ENCODE results near the gene IMPA2. TPM values are rescaled to one million over a fixed set of nuclear protein-coding genes. Genes with fewer than 3 reads are reported as not detected.

IMPA2 gene
- total and polyA plus RNA-seq, 2 of the 13 experiments (the other 11 are each of a cell fraction or from before 2014, with no cell fraction given): 37.8 to 71.8 TPM

DNA sequence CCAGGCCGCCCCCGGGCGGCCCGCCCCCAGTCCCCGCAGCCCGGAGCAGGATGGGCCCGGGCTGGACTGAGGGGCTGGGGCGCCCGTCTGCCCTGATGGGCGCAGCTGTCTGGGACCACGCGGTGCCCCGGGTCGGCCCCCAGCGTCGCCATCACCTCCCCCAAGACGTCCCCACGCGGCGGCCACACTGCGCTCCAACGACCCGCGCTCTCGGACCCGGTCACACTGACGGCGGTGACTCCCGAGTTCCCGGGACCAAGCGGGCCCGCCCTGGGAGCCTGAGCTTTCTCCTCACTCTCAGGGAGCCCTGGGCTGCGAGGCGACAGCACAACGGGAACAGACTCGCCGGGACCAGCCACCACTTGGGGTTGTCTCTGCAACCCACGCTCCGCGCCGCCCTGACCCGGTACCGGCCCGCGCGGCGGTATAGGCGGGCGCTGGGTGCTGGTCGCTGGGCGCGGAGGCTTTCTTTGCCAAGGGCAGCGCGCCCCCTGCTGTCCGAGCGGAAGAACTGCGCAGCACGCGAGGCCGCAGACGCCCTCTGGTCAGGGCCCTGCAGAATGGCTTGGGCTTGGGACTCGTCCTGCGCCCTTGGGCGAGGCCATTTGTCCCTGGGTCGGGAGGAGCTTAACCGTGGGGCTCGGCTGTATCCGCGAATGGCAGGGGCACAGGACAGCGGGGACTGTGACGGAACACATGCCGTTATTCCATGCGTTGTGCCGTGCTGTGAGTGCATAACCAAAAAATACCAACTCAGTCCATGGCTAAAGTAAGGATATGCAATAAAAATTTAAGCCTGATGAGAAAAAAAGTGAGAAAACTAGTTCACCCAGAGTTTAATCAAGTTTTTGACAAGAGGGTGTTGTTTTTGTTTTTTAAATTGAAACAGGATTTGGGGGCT, 57.6 kb downstream of the IMPA2 start (continued):
- TF ChIP-seq PHF5A (CRISPR knock-in tag; IDR thresholded peaks at IDR 0.05; ENCODE audit: low read depth, unreplicated experiment) (no peak), ZNF773 (CRISPR knock-in tag; IDR thresholded peaks at IDR 0.05; ENCODE audit: borderline replicate concordance) (no peak), ZNF430 (CRISPR knock-in tag; IDR thresholded peaks at IDR 0.05) (0 out of 2 replicates have a peak, but pooled peaks have one; percentile 62), ZMYM3 (CRISPR knock-in tag; IDR thresholded peaks at IDR 0.05) (peak; percentile 82), ZFP82 (CRISPR knock-in tag; IDR thresholded peaks at IDR 0.05; ENCODE audit: borderline replicate concordance) (no peak), THYN1 (CRISPR knock-in tag; IDR thresholded peaks at IDR 0.05; ENCODE audit: borderline replicate concordance, low read depth) (no peak), ZNF446 (CRISPR knock-in tag; IDR thresholded peaks at IDR 0.05) (peak; percentile 73; the same call in 1 of the 2 replicates), STAG1 (CRISPR knock-in tag; IDR thresholded peaks at IDR 0.05) (peak; percentile 99), HNF4A (CRISPR knock-in tag; IDR thresholded peaks at IDR 0.05) (0 out of 2 replicates have a peak, but pooled peaks have one; percentile 18), HOXA3 (CRISPR knock-in tag; IDR thresholded peaks at IDR 0.05) (peak; percentile 78), HMGA1 (CRISPR knock-in tag; conservative IDR thresholded peaks at IDR 0.05) (no peak), ZNF124 (CRISPR knock-in tag; IDR thresholded peaks at IDR 0.05) (0 out of 2 replicates have a peak, but pooled peaks have one; percentile 33), ZNF451 (CRISPR knock-in tag; IDR thresholded peaks at IDR 0.05) (peak; percentile 85; the same call in 1 of the 2 replicates)
- TF ChIP-seq, protein P1, sequence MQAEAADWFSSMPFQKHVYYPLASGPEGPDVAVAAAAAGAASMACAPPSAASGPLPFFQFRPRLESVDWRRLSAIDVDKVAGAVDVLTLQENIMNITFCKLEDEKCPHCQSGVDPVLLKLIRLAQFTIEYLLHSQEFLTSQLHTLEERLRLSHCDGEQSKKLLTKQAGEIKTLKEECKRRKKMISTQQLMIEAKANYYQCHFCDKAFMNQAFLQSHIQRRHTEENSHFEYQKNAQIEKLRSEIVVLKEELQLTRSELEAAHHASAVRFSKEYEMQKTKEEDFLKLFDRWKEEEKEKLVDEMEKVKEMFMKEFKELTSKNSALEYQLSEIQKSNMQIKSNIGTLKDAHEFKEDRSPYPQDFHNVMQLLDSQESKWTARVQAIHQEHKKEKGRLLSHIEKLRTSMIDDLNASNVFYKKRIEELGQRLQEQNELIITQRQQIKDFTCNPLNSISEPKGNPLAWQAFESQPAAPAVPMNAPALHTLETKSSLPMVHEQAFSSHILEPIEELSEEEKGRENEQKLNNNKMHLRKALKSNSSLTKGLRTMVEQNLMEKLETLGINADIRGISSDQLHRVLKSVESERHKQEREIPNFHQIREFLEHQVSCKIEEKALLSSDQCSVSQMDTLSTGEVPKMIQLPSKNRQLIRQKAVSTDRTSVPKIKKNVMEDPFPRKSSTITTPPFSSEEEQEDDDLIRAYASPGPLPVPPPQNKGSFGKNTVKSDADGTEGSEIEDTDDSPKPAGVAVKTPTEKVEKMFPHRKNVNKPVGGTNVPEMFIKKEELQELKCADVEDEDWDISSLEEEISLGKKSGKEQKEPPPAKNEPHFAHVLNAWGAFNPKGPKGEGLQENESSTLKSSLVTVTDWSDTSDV (CRISPR knock-in tag; IDR thresholded peaks at IDR 0.05): 0 out of 2 replicates have a peak, but pooled peaks have one; percentile 64
- TF ChIP-seq, protein P2, sequence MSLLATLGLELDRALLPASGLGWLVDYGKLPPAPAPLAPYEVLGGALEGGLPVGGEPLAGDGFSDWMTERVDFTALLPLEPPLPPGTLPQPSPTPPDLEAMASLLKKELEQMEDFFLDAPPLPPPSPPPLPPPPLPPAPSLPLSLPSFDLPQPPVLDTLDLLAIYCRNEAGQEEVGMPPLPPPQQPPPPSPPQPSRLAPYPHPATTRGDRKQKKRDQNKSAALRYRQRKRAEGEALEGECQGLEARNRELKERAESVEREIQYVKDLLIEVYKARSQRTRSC (CRISPR knock-in tag; IDR thresholded peaks at IDR 0.05; ENCODE audit: low read depth): 0 out of 2 replicates have a peak, but pooled peaks have one; percentile 63
- TF ChIP-seq, protein P3, sequence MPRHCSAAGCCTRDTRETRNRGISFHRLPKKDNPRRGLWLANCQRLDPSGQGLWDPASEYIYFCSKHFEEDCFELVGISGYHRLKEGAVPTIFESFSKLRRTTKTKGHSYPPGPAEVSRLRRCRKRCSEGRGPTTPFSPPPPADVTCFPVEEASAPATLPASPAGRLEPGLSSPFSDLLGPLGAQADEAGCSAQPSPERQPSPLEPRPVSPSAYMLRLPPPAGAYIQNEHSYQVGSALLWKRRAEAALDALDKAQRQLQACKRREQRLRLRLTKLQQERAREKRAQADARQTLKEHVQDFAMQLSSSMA (CRISPR knock-in tag; IDR thresholded peaks at IDR 0.05): peak; percentile 81; the same call in 1 of the 2 replicates
- TF ChIP-seq, protein P4, sequence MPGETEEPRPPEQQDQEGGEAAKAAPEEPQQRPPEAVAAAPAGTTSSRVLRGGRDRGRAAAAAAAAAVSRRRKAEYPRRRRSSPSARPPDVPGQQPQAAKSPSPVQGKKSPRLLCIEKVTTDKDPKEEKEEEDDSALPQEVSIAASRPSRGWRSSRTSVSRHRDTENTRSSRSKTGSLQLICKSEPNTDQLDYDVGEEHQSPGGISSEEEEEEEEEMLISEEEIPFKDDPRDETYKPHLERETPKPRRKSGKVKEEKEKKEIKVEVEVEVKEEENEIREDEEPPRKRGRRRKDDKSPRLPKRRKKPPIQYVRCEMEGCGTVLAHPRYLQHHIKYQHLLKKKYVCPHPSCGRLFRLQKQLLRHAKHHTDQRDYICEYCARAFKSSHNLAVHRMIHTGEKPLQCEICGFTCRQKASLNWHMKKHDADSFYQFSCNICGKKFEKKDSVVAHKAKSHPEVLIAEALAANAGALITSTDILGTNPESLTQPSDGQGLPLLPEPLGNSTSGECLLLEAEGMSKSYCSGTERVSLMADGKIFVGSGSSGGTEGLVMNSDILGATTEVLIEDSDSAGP (CRISPR knock-in tag; IDR thresholded peaks at IDR 0.05; ENCODE audit: borderline replicate concordance): peak; percentile 93
- TF ChIP-seq, protein P5, sequence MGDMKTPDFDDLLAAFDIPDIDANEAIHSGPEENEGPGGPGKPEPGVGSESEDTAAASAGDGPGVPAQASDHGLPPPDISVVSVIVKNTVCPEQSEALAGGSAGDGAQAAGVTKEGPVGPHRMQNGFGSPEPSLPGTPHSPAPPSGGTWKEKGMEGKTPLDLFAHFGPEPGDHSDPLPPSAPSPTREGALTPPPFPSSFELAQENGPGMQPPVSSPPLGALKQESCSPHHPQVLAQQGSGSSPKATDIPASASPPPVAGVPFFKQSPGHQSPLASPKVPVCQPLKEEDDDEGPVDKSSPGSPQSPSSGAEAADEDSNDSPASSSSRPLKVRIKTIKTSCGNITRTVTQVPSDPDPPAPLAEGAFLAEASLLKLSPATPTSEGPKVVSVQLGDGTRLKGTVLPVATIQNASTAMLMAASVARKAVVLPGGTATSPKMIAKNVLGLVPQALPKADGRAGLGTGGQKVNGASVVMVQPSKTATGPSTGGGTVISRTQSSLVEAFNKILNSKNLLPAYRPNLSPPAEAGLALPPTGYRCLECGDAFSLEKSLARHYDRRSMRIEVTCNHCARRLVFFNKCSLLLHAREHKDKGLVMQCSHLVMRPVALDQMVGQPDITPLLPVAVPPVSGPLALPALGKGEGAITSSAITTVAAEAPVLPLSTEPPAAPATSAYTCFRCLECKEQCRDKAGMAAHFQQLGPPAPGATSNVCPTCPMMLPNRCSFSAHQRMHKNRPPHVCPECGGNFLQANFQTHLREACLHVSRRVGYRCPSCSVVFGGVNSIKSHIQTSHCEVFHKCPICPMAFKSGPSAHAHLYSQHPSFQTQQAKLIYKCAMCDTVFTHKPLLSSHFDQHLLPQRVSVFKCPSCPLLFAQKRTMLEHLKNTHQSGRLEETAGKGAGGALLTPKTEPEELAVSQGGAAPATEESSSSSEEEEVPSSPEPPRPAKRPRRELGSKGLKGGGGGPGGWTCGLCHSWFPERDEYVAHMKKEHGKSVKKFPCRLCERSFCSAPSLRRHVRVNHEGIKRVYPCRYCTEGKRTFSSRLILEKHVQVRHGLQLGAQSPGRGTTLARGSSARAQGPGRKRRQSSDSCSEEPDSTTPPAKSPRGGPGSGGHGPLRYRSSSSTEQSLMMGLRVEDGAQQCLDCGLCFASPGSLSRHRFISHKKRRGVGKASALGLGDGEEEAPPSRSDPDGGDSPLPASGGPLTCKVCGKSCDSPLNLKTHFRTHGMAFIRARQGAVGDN (CRISPR knock-in tag; IDR thresholded peaks at IDR 0.05): peak; percentile 87

All from HepG2 (cell line).